Left lung (tissue), 10 donors: ENCODE results near the gene VEGFD. TPM values are rescaled to one million over a fixed set of nuclear protein-coding genes. Genes with fewer than 3 reads are reported as not detected.
A peak's percentile ranks its signal among the peaks of the same experiment; 100 is the strongest.

Experiments used
- ATAC-seq: fragments of 200-7000 bp; cut with Tn5 transposase; one replicate; pipeline ENCODE4 v1.9.1; 2020; ENCODE audit warnings: moderate library complexity
- DNase-seq, 4 donors: peaks; one replicate each; pipeline ENCODE4 v3.0.0-alpha.2; 2013 to 2020
- H3K27ac ChIP-seq, 2 donors: fragments of 200-600 bp; sonication (generic) in 1 of 2; one replicate each; pipeline versions ENCODE4 v1.5.0 to v1.8.0; 2020 to 2021
- H3K27me3 ChIP-seq, 2 donors: fragments of 200-600 bp; sonication (generic) in 1 of 2; one replicate each; pipeline versions ENCODE4 v1.5.0 to v1.8.0; 2020 to 2021
- H3K36me3 ChIP-seq, 2 donors: fragments of 200-600 bp; sonication (generic) in 1 of 2; one replicate each; pipeline versions ENCODE4 v1.5.0 to v1.8.0; 2020 to 2021
- H3K4me1 ChIP-seq, 2 donors: fragments of 200-600 bp; one replicate each; pipeline ENCODE4 v1.8.0; 2021
- H3K4me3 ChIP-seq, 2 donors: fragments of 200-600 bp; sonication (generic) in 1 of 2; one replicate each; pipeline versions ENCODE4 v1.5.0 to v1.8.0; 2020 to 2021; ENCODE audit warnings: mild to moderate bottlenecking in 1 of 2
- H3K9me3 ChIP-seq, 2 donors: fragments of 200-600 bp; sonication (generic) in 1 of 2; one replicate each; pipeline versions ENCODE4 v1.5.0 to v1.8.0; 2020 to 2021
- intact Hi-C, 2 donors: fragments of 100-400 bp; cut with DNase I; formaldehyde crosslinking; loops; one replicate each; pipeline versions ENCODE4 v1.11.2 to v1.14.2; 2022
- polyA plus RNA-seq, 6 donors: library from polyadenylated mRNA; unstranded; fragments of 120-200 nt; gene quantifications; one replicate each; pipeline ENCODE4 v1.2.1, GENCODE V29; 2013; ENCODE audit not compliant: insufficient read length in 6 of 6
- total RNA-seq, 2 donors: library from RNA; stranded (reverse); fragmentation: NEBNext Ultra II Directional; extraction: Animal tissue kit (Norgen Biotek cat#: 25700); gene quantifications; one replicate each; pipeline ENCODE4 v1.2.1, GENCODE V29; 2021
- TF ChIP-seq, protein P1 (sequence below), 2 donors: fragments of 200-600 bp; sonication (generic) in 1 of 2; IDR thresholded peaks; one replicate each; pipeline versions ENCODE4 v1.5.0 to v1.8.0; 2021; ENCODE audit warnings: antibody characterized with exemption in 2 of 2
- donor health status: DM: no; HTN: yes; CAD: no.
- donor health status: DM: no; HTN: no; CAD: no.

Gene VEGFD
- total and polyA plus RNA-seq, 8 donors, result 6.2 to 68.4 (median 44.5) TPM

DNA sequence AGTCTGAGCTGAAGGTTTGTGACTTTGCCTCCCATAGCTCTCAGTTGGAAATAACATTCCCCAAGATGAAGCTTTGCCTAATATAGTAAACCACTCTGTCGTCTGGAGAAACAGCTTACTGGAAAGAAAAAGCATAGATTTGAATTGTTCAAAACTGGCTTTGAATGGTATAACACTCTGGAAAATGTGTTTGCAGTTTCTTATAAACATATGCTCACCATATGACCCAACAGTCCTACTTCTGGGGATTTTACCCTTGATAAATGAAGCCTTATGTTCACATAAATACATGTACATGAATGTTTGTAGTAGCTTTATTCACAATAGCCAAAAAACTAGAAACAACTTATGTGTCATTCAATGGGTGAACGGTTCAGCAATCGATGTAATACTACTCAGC, 10.2 kb downstream of the VEGFD start:
- H3K4me1 ChIP-seq, result no peaks in the 10 kb centered on the region
- no peak overlapping the region for H3K4me3 ChIP-seq
- no peak for DNase-seq
- H3K27ac ChIP-seq, result no peak overlapping the region
- intact Hi-C loops, result no loop called here
- TF ChIP-seq, protein P1, sequence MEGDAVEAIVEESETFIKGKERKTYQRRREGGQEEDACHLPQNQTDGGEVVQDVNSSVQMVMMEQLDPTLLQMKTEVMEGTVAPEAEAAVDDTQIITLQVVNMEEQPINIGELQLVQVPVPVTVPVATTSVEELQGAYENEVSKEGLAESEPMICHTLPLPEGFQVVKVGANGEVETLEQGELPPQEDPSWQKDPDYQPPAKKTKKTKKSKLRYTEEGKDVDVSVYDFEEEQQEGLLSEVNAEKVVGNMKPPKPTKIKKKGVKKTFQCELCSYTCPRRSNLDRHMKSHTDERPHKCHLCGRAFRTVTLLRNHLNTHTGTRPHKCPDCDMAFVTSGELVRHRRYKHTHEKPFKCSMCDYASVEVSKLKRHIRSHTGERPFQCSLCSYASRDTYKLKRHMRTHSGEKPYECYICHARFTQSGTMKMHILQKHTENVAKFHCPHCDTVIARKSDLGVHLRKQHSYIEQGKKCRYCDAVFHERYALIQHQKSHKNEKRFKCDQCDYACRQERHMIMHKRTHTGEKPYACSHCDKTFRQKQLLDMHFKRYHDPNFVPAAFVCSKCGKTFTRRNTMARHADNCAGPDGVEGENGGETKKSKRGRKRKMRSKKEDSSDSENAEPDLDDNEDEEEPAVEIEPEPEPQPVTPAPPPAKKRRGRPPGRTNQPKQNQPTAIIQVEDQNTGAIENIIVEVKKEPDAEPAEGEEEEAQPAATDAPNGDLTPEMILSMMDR (IDR thresholded peaks at IDR 0.05), result no peak
- no peak for ATAC-seq
- H3K27me3 ChIP-seq, result peaks cover 0 to 10% of the 10 kb centered on the region in 2 donors
- H3K9me3 ChIP-seq, result no peaks in the 10 kb centered on the region
- H3K36me3 ChIP-seq, result no peaks in the 10 kb centered on the region

DNA sequence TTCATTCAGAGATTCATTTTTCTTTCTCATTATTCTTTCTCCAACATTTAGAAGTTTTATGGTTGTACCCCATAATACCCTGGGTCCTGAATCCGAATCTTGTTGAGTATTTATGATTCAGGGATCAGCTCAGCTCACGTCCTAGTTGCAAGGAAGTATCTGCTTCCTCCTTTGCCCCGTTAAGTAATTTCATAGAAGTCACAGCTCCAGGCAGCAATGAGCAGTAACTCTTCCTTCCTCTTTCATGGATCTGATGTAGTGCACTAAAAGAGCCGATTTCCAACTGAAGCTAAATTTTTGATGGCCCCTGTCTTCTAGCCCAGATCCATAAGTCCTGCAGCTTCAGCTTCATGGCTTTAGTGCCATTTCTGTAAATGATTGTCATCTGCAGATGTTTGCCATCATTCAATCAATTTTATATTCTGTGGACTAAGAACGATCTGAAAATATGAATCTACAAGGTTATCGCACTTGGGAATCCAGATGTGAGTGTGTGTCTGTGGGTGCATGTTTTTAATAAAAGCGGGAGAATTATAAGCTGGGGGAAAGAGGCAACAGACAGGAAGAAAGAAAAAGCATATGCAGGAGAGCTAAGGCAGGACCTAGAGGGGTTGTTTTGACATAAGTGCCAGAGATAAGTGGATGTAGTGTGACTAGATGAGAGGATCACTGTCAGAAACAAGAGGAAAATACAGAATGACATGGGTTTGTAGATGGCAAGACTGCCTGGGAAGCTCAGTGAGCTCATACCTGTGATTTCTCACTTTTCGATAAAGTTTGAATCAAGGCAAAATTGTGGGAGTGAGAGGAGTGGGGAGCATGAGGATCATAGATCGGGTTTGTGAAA, 17.5 kb downstream of the VEGFD start:
- H3K9me3 ChIP-seq, result no peaks in the 10 kb centered on the region
- TF ChIP-seq, protein P1 (IDR thresholded peaks at IDR 0.05), result no peak
- DNase-seq (no peak), ATAC-seq (no peak)
- H3K36me3 ChIP-seq, result no peaks in the 10 kb centered on the region
- H3K4me3 ChIP-seq, result no peak overlapping the region
- intact Hi-C loops, result no loop called here
- H3K4me1 ChIP-seq, result no peaks in the 10 kb centered on the region
- peak overlapping the region in 1 of 2 donors; percentile 58 for H3K27ac ChIP-seq
- H3K27me3 ChIP-seq, result peaks cover 0 to 4% of the 10 kb centered on the region in 2 donors

DNA sequence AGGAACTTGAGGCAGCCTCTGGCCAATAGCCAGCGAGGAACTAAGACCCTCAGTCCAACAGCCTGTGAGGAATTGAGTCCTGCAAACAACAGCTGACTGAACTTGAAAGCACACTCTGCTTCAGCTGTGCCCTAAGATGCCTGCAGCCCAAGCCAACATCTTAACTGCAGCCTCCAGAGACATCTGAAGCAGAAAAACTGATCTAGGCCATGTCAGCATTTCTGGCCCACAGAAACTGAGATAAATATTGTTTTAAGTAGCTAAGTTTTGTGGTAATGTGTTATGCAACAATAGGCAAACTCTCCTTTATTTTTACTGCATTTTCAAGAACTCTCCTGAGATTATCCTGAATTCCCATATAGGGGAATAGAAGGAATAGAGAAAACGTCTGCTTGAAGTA, 24.5 kb downstream of the VEGFD start:
- no peaks in the 10 kb centered on the region for H3K36me3 ChIP-seq
- DNase-seq, result no peak
- no peak overlapping the region for H3K27ac ChIP-seq
- H3K9me3 ChIP-seq, result no peaks in the 10 kb centered on the region
- H3K4me1 ChIP-seq, result no peaks in the 10 kb centered on the region
- TF ChIP-seq, protein P1 (IDR thresholded peaks at IDR 0.05), result no peak
- H3K27me3 ChIP-seq, result peaks cover 0 to 3% of the 10 kb centered on the region in 2 donors
- intact Hi-C loops, result no loop called here
- no peak overlapping the region for H3K4me3 ChIP-seq
- no peak for ATAC-seq

DNA sequence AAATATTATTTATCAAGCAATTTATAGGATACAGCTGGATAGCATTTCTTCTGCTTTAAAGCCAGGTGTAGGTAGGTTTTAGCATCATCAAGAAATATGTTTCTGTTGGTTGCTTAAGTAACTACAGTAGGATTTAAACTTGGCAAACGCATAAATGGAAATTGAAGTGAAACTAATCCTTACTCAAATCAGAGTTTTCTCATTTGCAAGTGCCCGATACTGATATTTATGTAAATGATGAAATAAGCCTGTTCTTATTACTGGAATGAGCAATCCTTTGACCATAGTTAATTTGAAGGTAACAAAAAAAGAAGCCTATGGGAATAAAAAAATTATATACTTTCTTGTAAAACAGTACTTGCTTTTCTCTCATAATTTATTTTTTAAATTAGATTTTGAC, 25.7 kb downstream of the VEGFD start:
- no peak for ATAC-seq
- no peak overlapping the region for H3K4me3 ChIP-seq
- intact Hi-C loops, result no loop called here

DNA sequence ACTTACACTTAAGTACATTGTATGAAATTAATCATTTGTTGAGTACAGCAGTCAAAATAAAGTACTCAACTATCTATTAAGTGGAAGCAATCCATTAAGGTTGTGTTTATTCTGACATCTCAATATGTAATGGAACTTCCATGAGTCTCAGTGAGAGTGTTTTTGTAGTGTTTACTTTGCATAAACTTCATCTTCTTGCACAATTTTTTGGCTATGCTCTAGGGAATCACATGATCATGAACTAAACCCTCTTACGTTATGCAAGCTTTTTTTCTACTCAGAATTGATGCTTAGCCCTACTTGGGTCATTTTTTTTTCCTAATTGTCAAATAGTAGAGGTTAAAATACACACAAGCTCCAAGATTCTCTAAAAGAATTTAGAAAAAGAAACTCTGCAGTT, 27.8 kb downstream of the VEGFD start:
- Histone ChIP-seq H3K4me3 (no peak overlapping the region), H3K36me3 (no peaks in the 10 kb centered on the region), H3K27ac (peak overlapping the region in 1 of 2 donors; percentile 6), H3K27me3 (peaks cover 0 to 3% of the 10 kb centered on the region in 2 donors), H3K9me3 (no peaks in the 10 kb centered on the region), H3K4me1 (no peaks in the 10 kb centered on the region)
- TF ChIP-seq, protein P1 (IDR thresholded peaks at IDR 0.05), result no peak
- intact Hi-C loops, result no loop called here
- DNase-seq, result peak in 2 of 4 donors; percentile 61 to 81
- peak; percentile 69 for ATAC-seq

More for the DNA sequence above, 25.7 kb downstream of the VEGFD start:
- H3K9me3 ChIP-seq, result no peaks in the 10 kb centered on the region
- H3K4me1 ChIP-seq, result no peaks in the 10 kb centered on the region
- no peaks in the 10 kb centered on the region for H3K36me3 ChIP-seq
- H3K27ac ChIP-seq, result no peak overlapping the region
- H3K27me3 ChIP-seq, result peaks cover 0 to 3% of the 10 kb centered on the region in 2 donors
- TF ChIP-seq, protein P1 (IDR thresholded peaks at IDR 0.05), result no peak
- DNase-seq, result no peak
